ENCODE measurements around the gene TCFL5.

TCFL5 gene

DNA sequence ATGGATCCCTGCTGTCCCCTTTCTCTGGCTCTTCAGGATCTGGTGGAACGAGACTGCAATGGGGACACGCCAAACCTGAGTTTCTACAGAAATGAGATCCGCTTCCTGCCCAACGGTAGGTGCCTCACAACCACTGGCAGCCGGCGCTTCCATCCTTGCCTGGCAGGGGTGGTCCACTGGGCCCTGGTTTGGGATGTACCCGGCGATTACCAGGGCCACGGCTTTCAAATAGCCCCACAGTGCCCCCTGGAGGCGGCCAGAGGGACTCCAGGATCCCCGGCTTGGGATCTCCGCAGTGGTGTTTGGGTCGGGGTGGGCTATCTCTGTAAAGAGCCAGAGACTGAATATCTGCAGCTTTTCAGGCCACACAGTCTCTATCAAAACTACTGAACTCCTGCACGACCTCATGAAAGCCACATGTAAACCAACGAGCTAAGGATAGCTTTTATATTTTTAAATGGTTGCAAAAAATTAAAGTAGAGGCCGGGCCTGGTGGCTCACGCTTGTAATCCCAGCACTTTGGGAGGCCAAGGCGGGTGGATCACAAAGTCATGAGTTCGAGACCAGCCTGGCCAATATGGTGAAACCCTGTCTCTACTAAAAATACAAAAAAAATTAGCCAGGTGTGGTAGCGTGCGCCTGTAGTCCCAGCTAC, 53.3 kb downstream of the TCFL5 start:
- DNase-seq = peak; percentile 62

- no peak for DNase-seq
Measured at GRCh38 chr20:62807444-62808210, 54.0 kb downstream of the TCFL5 start.

DNA sequence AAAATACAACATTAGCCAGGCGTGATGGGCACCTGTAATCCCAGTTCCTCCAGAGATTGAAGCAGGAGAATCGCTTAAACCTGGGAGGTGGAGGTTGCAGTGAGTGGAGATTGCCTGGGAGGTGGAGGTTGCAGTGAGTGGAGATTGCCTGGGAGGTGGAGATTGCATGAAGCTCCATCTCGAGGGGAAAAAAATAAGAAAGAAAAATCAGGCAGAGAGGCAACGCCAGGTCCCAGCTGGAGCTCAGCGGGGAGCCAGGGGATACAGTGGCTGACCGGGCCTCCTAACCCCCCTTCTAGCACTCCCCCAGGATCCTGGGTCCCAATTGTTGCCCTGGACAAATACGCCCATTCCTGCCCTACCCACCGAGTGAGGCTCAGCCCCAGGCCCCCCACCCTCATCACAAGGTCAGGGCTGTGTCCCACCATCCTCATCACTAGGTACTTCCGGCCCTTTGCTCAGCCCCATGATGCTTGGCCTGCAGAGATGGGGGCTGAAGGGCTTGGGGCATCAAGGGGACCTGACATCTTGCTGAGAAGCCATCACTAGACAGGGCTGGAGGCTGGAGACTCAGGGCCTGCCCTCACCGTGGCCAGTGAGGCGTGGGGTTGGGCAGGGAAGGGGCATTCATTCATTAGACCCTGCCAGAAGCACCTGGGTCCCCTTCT, 55.1 kb downstream of the TCFL5 start:
- no peak for DNase-seq

- no peak for DNase-seq
Measured at GRCh38 chr20:62805711-62806382, 55.8 kb downstream of the TCFL5 start.

GRCh38 chr20:62805155-62805710, 56.4 kb downstream of the TCFL5 start:
- no peak for DNase-seq

DNA sequence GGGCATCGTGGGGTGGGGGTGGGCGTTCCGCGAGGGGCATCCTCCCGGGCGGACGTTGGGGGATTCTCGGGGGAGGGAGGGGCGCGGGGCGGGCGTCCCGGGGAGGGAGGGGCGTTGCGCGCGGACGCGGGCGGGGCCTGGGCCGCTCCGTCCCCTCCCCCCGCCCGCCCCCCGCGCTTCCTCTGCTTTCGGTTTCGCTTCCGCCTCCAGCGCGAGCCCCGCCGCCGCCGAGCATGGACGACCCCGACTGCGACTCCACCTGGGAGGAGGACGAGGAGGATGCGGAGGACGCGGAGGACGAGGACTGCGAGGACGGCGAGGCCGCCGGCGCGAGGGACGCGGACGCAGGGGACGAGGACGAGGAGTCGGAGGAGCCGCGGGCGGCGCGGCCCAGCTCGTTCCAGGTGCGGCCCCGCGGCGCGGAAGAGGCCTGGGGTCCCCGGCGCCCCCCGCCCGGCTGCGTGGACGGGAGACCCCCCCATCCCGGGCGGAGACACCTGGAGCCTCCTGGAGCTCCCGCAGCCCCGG, 56.9 kb downstream of the TCFL5 start, which contains the start of gene OGFR:
TSS of gene OGFR (plus strand) at position 209 of the 528 bp plus-strand sequence. CDS start at position 234, 25 bp downstream.
- DNase-seq = peak; percentile 64

DNA sequence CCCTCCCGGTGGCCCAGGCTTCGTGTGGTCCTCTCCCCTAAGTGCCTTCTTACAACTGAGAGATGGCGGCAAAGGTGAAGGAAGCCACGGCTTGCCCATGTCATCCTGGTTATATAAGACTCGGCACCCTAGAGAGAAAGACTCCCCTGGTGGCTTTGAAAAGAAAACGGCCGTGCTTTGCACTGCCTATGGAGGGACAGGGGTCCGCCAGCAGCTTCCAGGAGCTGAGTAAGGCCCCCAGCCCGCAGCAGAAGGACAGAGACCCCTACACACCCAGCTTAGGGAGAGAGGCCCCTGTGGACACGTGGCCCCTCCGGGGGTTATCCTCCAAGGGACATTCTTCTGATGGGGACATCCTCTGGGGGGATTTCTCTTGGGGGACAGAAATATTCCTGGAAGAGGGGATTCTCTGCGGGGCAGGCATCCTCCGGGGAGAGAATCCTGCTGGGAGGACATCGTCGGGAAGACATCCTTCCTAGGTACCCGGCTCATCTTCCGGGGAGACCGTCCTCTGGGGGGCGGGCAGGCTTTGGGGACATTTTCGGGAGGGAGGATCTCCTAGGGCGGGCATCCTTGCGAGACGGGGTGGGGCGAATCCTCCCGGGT, 57.5 kb downstream of the TCFL5 start:
- DNase-seq = no peak

DNA sequence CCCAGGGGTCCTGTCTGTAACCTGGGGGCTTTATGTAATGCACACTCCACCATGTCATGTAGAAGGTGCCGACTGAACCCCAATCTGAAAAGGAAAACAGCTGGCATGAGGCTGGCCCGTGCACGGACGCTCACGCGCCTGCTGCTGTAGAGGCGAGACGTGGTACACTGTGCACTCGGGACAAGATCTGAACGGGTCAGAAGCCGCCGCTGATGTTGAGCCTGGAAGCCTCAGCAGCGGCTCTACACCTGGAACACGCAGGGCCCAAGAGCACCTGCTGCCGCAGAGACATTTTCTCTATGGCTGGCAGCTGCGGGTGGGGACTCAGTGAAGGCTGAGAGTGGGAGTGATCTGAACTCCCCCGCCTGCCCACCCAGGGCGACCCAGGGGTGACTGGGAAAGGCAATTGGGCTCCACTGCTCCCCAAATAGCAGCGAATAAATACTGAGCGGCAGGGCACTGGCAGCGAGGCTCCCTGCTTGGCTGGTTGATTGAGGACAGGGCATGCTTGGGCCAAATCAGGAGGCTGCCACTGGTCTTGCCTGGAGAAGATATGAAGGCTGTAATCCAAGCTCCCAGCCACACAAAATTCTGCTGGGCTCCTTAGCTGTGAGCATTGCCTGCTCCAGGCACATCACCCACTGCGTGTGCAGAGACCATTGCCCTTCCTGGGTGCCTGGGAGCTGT, 59.5 kb downstream of the TCFL5 start:
- DNase-seq = no peak

GRCh38 chr20:62801284-62802010, 60.2 kb downstream of the TCFL5 start:
- no peak for DNase-seq

DNA sequence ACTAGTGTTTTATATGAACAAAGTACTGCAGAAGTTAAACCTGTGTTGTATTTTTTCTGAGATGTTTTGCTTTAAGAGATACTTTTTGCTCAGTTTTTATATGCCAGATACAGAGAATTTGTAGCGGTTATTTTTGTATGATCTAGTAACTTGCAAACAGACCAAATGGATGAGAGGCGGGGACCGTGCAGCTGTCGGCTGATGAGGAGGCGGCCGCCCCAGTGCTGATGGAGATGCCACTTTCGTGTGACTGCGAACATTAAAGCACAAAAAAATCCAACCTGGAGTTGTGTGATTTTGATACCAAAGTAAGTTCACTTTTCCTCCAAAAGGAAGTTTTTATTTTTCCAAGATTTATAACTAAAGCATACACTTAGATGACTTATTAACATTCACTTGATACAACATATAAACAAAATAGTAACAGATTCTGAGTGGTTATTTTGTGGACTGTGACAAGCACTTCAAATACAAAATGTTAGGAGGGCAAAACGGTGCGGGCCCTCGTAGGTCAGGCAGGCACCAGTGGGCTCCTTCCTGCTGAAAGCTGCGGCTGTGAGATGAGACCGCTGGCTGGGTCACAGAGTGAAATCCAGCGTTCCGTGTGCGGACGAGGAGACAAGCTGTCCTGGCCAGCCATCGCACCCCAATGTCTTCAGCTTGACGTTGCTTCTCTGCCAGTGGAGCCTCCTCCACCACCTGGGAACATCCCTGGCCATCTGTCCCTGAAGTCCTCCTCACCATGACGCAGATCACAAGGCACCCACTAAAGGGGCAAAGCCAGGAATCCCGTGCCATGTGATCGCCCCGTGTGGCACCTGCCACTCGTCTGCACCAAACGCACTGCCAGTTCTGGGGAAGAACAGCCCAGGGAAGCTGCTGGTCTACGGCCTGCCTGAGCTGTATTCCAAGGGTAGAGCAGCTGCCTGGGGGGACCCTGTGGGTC, 61.0 kb downstream of the TCFL5 start:
- no peak for DNase-seq

- DNase-seq = no peak
Measured at GRCh38 chr20:62799873-62800272, 61.7 kb downstream of the TCFL5 start.

GRCh38 chr20:62799459-62799858, 62.2 kb downstream of the TCFL5 start:
- DNase-seq = no peak

DNA sequence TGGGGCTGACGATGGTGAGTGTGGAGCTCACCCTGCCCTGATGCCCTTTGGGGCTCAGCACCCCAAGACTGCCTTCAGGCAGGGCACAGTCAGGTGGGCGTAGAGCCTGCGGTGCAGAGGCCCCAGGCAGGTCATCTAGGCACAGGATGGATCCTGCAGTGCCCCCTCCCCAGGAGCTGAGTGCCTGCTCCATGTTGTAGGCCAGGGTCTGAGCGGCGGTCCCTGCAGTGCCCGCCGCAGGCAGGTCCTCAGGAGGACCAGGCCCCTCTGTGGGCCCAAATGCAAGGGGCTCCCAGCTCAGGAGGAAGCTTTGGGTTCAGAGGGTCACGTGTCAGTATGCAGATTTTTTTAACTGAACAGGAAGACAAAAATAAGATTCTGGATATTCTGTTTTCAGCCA, 62.6 kb downstream of the TCFL5 start:
- no peak for DNase-seq

GRCh38 chr20:62797671-62798532, 63.7 kb downstream of the TCFL5 start:
- no peak for DNase-seq

GRCh38 chr20:62796699-62797491, 64.7 kb downstream of the TCFL5 start:
- DNase-seq = no peak

- peak; percentile 56 for DNase-seq
Measured at GRCh38 chr20:62795023-62795761, 66.4 kb downstream of the TCFL5 start.
